T-helper 2 cell treated with Interferon-gamma antibody and Interleukin-4, amounts not matched to agents 100 ng/mL and 5 ng/mL, for 36 hours (primary cell): Measurements from ENCODE around the gene LSS. TPM values are rescaled to one million over a fixed set of nuclear protein-coding genes. Genes with fewer than 3 reads are reported as not detected.
"Not testable (repeated sequence)": the region's sequence is repeated elsewhere in the genome, so short reads cannot be mapped to it uniquely, and the experiment has no call there.

Experiments
- intact Hi-C: fragments of 100-400 bp; cut with micrococcal nuclease; formaldehyde crosslinking; loops from one replicate; pipeline ENCODE4 v1.15.1; 2023
- total RNA-seq: library from RNA; stranded (reverse); gene quantifications from 2 replicates; pipeline ENCODE4 v1.2.3, GENCODE V29; 2022

Gene LSS
- total RNA-seq, 1 donor from 2014 or later = 41.0 TPM

GRCh38 chr21:46171996-46172862, 56.3 kb downstream of the LSS start:
- intact Hi-C loops = no loop called here

GRCh38 chr21:46171585-46171984, 57.0 kb downstream of the LSS start:
- intact Hi-C loops = no loop called here

GRCh38 chr21:46170436-46171193, 58.0 kb downstream of the LSS start:
- intact Hi-C loops = not testable (repeated sequence)

GRCh38 chr21:46168659-46169386, 59.8 kb downstream of the LSS start:
- intact Hi-C loops = no loop called here

GRCh38 chr21:46168238-46168637, 60.3 kb downstream of the LSS start:
- intact Hi-C loops = no loop called here

GRCh38 chr21:46165098-46165497, 63.5 kb downstream of the LSS start:
- intact Hi-C loops = no loop called here

GRCh38 chr21:46163380-46163779, 65.2 kb downstream of the LSS start:
- intact Hi-C loops = no loop called here

GRCh38 chr21:46161633-46162592, 66.7 kb downstream of the LSS start:
- intact Hi-C loops = no loop called here

GRCh38 chr21:46160907-46161632, 67.5 kb downstream of the LSS start:
- intact Hi-C loops = no loop called here

- intact Hi-C loops = no loop called here
These were observed 68.0 kb downstream of the LSS start for GRCh38 chr21:46160657-46160906.

- intact Hi-C loops = no loop called here
These were observed 68.5 kb downstream of the LSS start for GRCh38 chr21:46159841-46160656.

- intact Hi-C loops = no loop called here
These were observed 69.2 kb downstream of the LSS start for GRCh38 chr21:46159390-46159789.

- intact Hi-C loops = no loop called here
These were observed 69.8 kb downstream of the LSS start for GRCh38 chr21:46158666-46159300.

- intact Hi-C loops = no loop called here
These were observed 70.6 kb downstream of the LSS start for GRCh38 chr21:46157987-46158451.

- intact Hi-C loops = no loop called here
These were observed 71.1 kb downstream of the LSS start for GRCh38 chr21:46157396-46157986.

GRCh38 chr21:46156678-46157077, 71.9 kb downstream of the LSS start:
- intact Hi-C loops = no loop called here

- intact Hi-C loops = no loop called here
These were observed 72.3 kb downstream of the LSS start for GRCh38 chr21:46156378-46156645.

GRCh38 chr21:46155514-46156377, 72.8 kb downstream of the LSS start, which contains the start of gene FTCD:
FTCD (minus strand) TSS chr21:46155579; CDS start chr21:46155523, 56 bp downstream.
- intact Hi-C loops = no loop called here
